Aorta (tissue), 5 donors: ENCODE measurements around the gene COMMD7. TPM values are rescaled to one million over a fixed set of nuclear protein-coding genes. Genes with fewer than 3 reads are reported as not detected.

Source experiments
- ATAC-seq: fragments of 200-7000 bp; cut with Tn5 transposase; one replicate; pipeline ENCODE4 v1.9.1; 2022; ENCODE audit warnings: moderate library complexity; ENCODE audit not compliant: low FRiP score
- DNase-seq, 2 donors: peaks; one replicate each; pipeline ENCODE4 v3.0.0-alpha.2; 2020
- H3K27ac ChIP-seq, 2 donors: one replicate each; pipeline ENCODE4 v1.5.1; 2013; ENCODE audit warnings: low read length in 2 of 2, mild to moderate bottlenecking in 2 of 2, moderate library complexity in 2 of 2, control low read depth in 1 of 2, inconsistent platforms in 1 of 2, low read depth in 1 of 2
- H3K27me3 ChIP-seq, 2 donors: one replicate each; pipeline ENCODE4 v1.6.1; 2013; ENCODE audit warnings: control low read depth in 1 of 2, low read length in 1 of 2, mild to moderate bottlenecking in 1 of 2, moderate library complexity in 1 of 2; ENCODE audit not compliant: insufficient read depth in 2 of 2, control insufficient read depth in 1 of 2
- H3K36me3 ChIP-seq, 2 donors: one replicate each; pipeline ENCODE4 v1.6.1; 2013; ENCODE audit warnings: control low read depth in 1 of 2, low read length in 1 of 2, mild to moderate bottlenecking in 1 of 2; ENCODE audit not compliant: insufficient read depth in 2 of 2, control insufficient read depth in 1 of 2
- H3K4me1 ChIP-seq, 2 donors: one replicate each; pipeline ENCODE4 v1.6.1; 2013; ENCODE audit warnings: low read length in 2 of 2, control low read depth in 1 of 2, mild to moderate bottlenecking in 1 of 2, moderate library complexity in 1 of 2; ENCODE audit not compliant: insufficient read depth in 2 of 2, control insufficient read depth in 1 of 2
- H3K4me3 ChIP-seq, 2 donors: one replicate each; pipeline ENCODE4 v1.5.1; 2013; ENCODE audit warnings: low read length in 2 of 2, control low read depth in 1 of 2, mild to moderate bottlenecking in 1 of 2
- H3K9me3 ChIP-seq: one replicate; pipeline ENCODE4 v1.6.1; 2013; ENCODE audit warnings: mild to moderate bottlenecking, low read length; ENCODE audit not compliant: control insufficient read depth
- WGBS, 2 donors: extraction: QIAGEN DNeasy Blood & Tissue Kit; methylation state at CpG; one replicate each; pipeline ENCODE4 v1.1.7; 2013; 5-methylcytosine and 5-hydroxymethylcytosine counted together
- intact Hi-C, 2 donors: fragments of 100-400 bp; cut with DNase I; formaldehyde crosslinking; loops; one replicate each; pipeline versions ENCODE4 v1.14.2 to v1.15.0; 2022
- polyA plus RNA-seq, 2 donors: library from polyadenylated mRNA; stranded (reverse); fragments of 200-250 nt; gene quantifications; one replicate each; pipeline ENCODE4 v1.2.3, GENCODE V29; 2013
- total RNA-seq, 2 donors: library from RNA; stranded (reverse); fragmentation: NEBNext Ultra II Directional; extraction: Animal tissue kit (Norgen Biotek cat#: 25700); gene quantifications; one replicate each; pipeline ENCODE4 v1.2.1, GENCODE V29; 2021
- donor health status: healthy with polysubstance abuse.
- donor health status: Bipolar disorder and iron deficiency.
- donor health status: DM: no; HTN: no; CAD: no.
- donor health status: DM: no; HTN: no; CAD: no.
- donor health status: DM: yes; HTN: yes; CAD: no.

The COMMD7 gene
- total and polyA plus RNA-seq, 4 donors = 37.5 to 66.9 (median 51.1) TPM

GRCh38 chr20:32664012-32664677 is 79.1 kb downstream of the COMMD7 start:
- no peaks in the 10 kb centered on the region for H3K4me1 ChIP-seq
- no peak overlapping the region for H3K4me3 ChIP-seq
- DNase-seq = no peak
- ATAC-seq = peak; percentile 16
- 89% methylated on average over 11 of the region's 11 CpGs for WGBS, 2 donors
- intact Hi-C loops = no loop called here
- no peaks in the 10 kb centered on the region for H3K27me3 ChIP-seq
- no peaks in the 10 kb centered on the region for H3K36me3 ChIP-seq
- H3K27ac ChIP-seq = no peak overlapping the region
- no peaks in the 10 kb centered on the region for H3K9me3 ChIP-seq

GRCh38 chr20:32663335-32664011 is 79.8 kb downstream of the COMMD7 start:
- Histone ChIP-seq H3K27me3 (no peaks in the 10 kb centered on the region), H3K36me3 (no peaks in the 10 kb centered on the region), H3K4me1 (no peaks in the 10 kb centered on the region), H3K4me3 (no peak overlapping the region), H3K27ac (no peak overlapping the region), H3K9me3 (no peaks in the 10 kb centered on the region)
- ATAC-seq = no peak
- intact Hi-C loops = no loop called here
- 78 to 81% methylated on average over 6 of the region's 6 CpGs for WGBS, 2 donors
- DNase-seq = no peak

GRCh38 chr20:32661820-32662528 is 81.3 kb downstream of the COMMD7 start:
- H3K27ac ChIP-seq = no peak overlapping the region
- no peaks in the 10 kb centered on the region for H3K27me3 ChIP-seq
- whole genome bisulfite sequencing, 2 donors = 93 to 94% methylated on average over 10 of the region's 10 CpGs
- ATAC-seq (no peak), DNase-seq (no peak)
- H3K9me3 ChIP-seq = no peaks in the 10 kb centered on the region
- intact Hi-C loops = no loop called here
- H3K4me1 ChIP-seq = no peaks in the 10 kb centered on the region
- H3K4me3 ChIP-seq = no peak overlapping the region
- no peaks in the 10 kb centered on the region for H3K36me3 ChIP-seq

- WGBS, 2 donors = 89 to 90% methylated on average over 8 of the region's 8 CpGs
- H3K27ac ChIP-seq = no peak overlapping the region
- H3K4me3 ChIP-seq = no peak overlapping the region
- intact Hi-C loops = no loop called here
- H3K9me3 ChIP-seq = no peaks in the 10 kb centered on the region
- H3K27me3 ChIP-seq = no peaks in the 10 kb centered on the region
- DNase-seq = no peak
- ATAC-seq = no peak
- no peaks in the 10 kb centered on the region for H3K4me1 ChIP-seq
- no peaks in the 10 kb centered on the region for H3K36me3 ChIP-seq
Measured at GRCh38 chr20:32660661-32661060, 82.6 kb downstream of the COMMD7 start.

GRCh38 chr20:32656827-32657226 is 86.4 kb downstream of the COMMD7 start:
- H3K9me3 ChIP-seq = no peaks in the 10 kb centered on the region
- no peaks in the 10 kb centered on the region for H3K27me3 ChIP-seq
- intact Hi-C loops = no loop called here
- H3K4me3 ChIP-seq = no peak overlapping the region
- ATAC-seq (no peak), DNase-seq (no peak)
- no peak overlapping the region for H3K27ac ChIP-seq
- WGBS, 2 donors = 89 to 92% methylated on average over 1 of the region's 1 CpG
- H3K4me1 ChIP-seq = no peaks in the 10 kb centered on the region
- H3K36me3 ChIP-seq = no peaks in the 10 kb centered on the region

- H3K4me1 ChIP-seq = no peaks in the 10 kb centered on the region
- H3K27ac ChIP-seq = no peak overlapping the region
- H3K36me3 ChIP-seq = no peaks in the 10 kb centered on the region
- H3K9me3 ChIP-seq = no peaks in the 10 kb centered on the region
- no peaks in the 10 kb centered on the region for H3K27me3 ChIP-seq
- DNase-seq (no peak), ATAC-seq (no peak)
- H3K4me3 ChIP-seq = no peak overlapping the region
- intact Hi-C loops = no loop called here
- 64 to 65% methylated on average over 2 of the region's 2 CpGs for WGBS, 2 donors
Measured at GRCh38 chr20:32655903-32656512, 87.3 kb downstream of the COMMD7 start.

GRCh38 chr20:32652739-32653526 is 90.3 kb downstream of the COMMD7 start:
- intact Hi-C loops = loop anchor here (1.0 to 5.0 kb wide), 3 partner anchors 130 to 316 kb away; no protein-coding TSS in a partner anchor
- H3K27me3 ChIP-seq = no peaks in the 10 kb centered on the region
- H3K36me3 ChIP-seq = no peaks in the 10 kb centered on the region
- H3K9me3 ChIP-seq = no peaks in the 10 kb centered on the region
- no peaks in the 10 kb centered on the region for H3K4me1 ChIP-seq
- DNase-seq = peak; percentile 88 to 94
- H3K4me3 ChIP-seq = no peak overlapping the region
- ATAC-seq = peak; percentile 95
- WGBS, 2 donors = 6 to 7% methylated on average over 8 of the region's 8 CpGs
- no peak overlapping the region for H3K27ac ChIP-seq
